ENCODE data around the gene NAALADL2.

NAALADL2 gene

DNA sequence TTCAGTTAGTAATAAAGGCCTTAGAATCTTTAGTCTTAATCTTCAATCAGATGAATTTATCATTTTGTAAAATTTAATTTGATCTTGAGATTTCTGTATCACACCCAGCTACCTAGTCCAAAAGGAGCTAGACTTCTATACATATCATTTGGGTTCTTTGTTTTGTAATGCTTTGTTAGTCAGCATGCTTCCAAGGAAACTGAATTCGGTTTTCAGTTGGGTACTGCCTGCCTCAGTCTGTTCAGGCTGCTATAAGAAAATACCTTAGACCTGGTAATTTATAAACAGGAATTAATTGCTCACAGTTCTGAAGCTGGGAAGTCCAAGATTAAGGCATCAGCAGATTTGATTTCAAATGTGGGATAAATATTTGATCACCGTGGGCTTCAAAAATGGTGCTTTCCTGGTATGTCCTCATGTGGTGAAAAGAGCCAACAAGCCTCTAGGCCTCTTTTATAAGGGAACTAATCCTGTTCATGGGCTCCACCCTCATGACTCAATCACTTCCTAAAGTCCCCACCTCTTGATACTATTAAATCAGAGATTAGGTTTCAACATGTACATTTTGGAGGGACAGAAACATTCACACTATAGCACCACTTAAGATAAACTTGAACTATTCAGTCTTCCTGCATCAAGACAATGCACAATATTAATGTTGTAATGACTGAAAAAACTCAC is 800.7 kb downstream of the NAALADL2 start:
- no peak overlapping the region for H2AK5ac ChIP-seq (ENCODE audit: low read length)
- no peak overlapping the region for H3K18ac ChIP-seq (ENCODE audit: low read length)
- H3K36me3 ChIP-seq (ENCODE audit: control insufficient read depth, insufficient read depth, low read length), result no peaks in the 10 kb centered on the region
- no peak overlapping the region for H3K27ac ChIP-seq (ENCODE audit: low read depth, low read length)
- no peak overlapping the region for H2BK120ac ChIP-seq (ENCODE audit: low read depth, low read length)
- no peaks in the 10 kb centered on the region for H3K79me2 ChIP-seq (ENCODE audit: control insufficient read depth, insufficient read depth, low read length)
- H3K27me3 ChIP-seq (ENCODE audit: insufficient read depth, low read length, poor library complexity), result no peaks in the 10 kb centered on the region
- H3K4me2 ChIP-seq (ENCODE audit: low read length), result no peak overlapping the region
- no peak for DNase-seq
- no peaks in the 10 kb centered on the region for H3K4me1 ChIP-seq (ENCODE audit: control insufficient read depth, low read depth, low read length)
- no peak overlapping the region for H3K4me3 ChIP-seq (ENCODE audit: low read length)
- H3K4ac ChIP-seq (ENCODE audit: low read depth, low read length), result no peak overlapping the region
- no peak overlapping the region for H3K56ac ChIP-seq (ENCODE audit: low read length)
- H2BK5ac ChIP-seq (ENCODE audit: low read length), result no peak overlapping the region
- no peaks in the 10 kb centered on the region for H3K79me1 ChIP-seq (ENCODE audit: low read length)
- H4K8ac ChIP-seq (ENCODE audit: low read depth, low read length), result no peak overlapping the region
- H3K23ac ChIP-seq (ENCODE audit: low read length), result no peak overlapping the region
- no peak overlapping the region for H4K5ac ChIP-seq (ENCODE audit: low read length)
- no peak overlapping the region for H3K9ac ChIP-seq (ENCODE audit: low read length)
- H2BK15ac ChIP-seq (replicated peaks; ENCODE audit: low read depth), result no peak overlapping the region
- no CpG with 5 or more reads among the region's 2 CpGs for WGBS (ENCODE audit: extremely low coverage, insufficient coverage, low lambda C conversion rate)

DNA sequence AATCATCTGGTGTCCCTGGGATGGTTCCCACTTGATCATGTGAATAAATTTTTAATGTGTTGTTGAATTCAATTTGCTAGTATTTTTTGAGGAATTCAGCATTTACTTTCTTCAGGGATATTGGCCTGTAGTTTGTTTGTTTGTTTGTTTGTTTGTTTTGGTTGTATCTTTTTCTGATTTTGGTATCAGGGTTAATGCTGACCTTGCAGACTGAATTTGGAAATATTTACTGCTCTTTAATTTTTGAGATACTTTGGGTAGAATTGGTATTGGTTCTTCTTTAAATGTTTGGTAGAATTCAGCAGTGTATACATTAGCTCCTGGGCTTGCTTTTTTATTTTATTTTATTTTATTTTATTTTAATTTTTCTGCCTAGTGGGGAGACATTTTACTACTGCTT is 803.7 kb downstream of the NAALADL2 start:
- Histone ChIP-seq H2BK5ac (ENCODE audit: low read length) (no peak overlapping the region), H4K5ac (ENCODE audit: low read length) (no peak overlapping the region), H3K9ac (ENCODE audit: low read length) (no peak overlapping the region), H3K4ac (ENCODE audit: low read depth, low read length) (no peak overlapping the region), H2BK120ac (ENCODE audit: low read depth, low read length) (no peak overlapping the region), H3K27me3 (ENCODE audit: insufficient read depth, low read length, poor library complexity) (no peaks in the 10 kb centered on the region), H3K4me2 (ENCODE audit: low read length) (no peak overlapping the region), H3K4me3 (ENCODE audit: low read length) (no peak overlapping the region), H3K18ac (ENCODE audit: low read length) (no peak overlapping the region), H2AK5ac (ENCODE audit: low read length) (no peak overlapping the region), H3K23ac (ENCODE audit: low read length) (no peak overlapping the region), H3K36me3 (ENCODE audit: control insufficient read depth, insufficient read depth, low read length) (no peaks in the 10 kb centered on the region), H3K79me2 (ENCODE audit: control insufficient read depth, insufficient read depth, low read length) (no peaks in the 10 kb centered on the region), H4K8ac (ENCODE audit: low read depth, low read length) (no peak overlapping the region), H3K4me1 (ENCODE audit: control insufficient read depth, low read depth, low read length) (no peaks in the 10 kb centered on the region), H3K79me1 (ENCODE audit: low read length) (no peaks in the 10 kb centered on the region), H2BK15ac (replicated peaks; ENCODE audit: low read depth) (no peak overlapping the region), H3K56ac (ENCODE audit: low read length) (no peak overlapping the region), H3K27ac (ENCODE audit: low read depth, low read length) (no peak overlapping the region)
- no peak for DNase-seq

DNA sequence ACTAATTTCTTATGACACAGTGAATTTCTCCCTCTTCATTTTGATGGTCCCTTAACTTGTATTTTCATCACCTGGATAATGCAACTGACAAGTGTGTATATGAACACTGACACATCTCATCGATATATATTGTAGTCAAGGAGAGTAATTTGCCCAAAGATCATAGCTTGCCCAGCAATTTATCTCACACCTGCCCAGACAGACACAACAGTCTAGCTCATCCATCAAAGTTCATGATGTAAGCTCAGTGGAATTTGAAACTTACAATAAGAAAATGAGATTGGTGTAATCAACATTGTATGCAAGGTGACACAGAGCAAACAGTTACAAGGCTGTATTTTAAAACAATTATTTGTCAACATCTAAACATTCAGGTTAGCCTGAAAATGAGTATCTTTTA is 805.8 kb downstream of the NAALADL2 start:
- H3K4me1 ChIP-seq (ENCODE audit: control insufficient read depth, low read depth, low read length), result no peaks in the 10 kb centered on the region
- peak; percentile 28 for DNase-seq
- H2BK5ac ChIP-seq (ENCODE audit: low read length), result no peak overlapping the region
- no peak overlapping the region for H2BK15ac ChIP-seq (replicated peaks; ENCODE audit: low read depth)
- H4K8ac ChIP-seq (ENCODE audit: low read depth, low read length), result no peak overlapping the region
- H4K5ac ChIP-seq (ENCODE audit: low read length), result no peak overlapping the region
- no peak overlapping the region for H3K4me3 ChIP-seq (ENCODE audit: low read length)
- no peaks in the 10 kb centered on the region for H3K79me1 ChIP-seq (ENCODE audit: low read length)
- no peak overlapping the region for H3K18ac ChIP-seq (ENCODE audit: low read length)
- no peaks in the 10 kb centered on the region for H3K79me2 ChIP-seq (ENCODE audit: control insufficient read depth, insufficient read depth, low read length)
- H3K23ac ChIP-seq (ENCODE audit: low read length), result no peak overlapping the region
- no peaks in the 10 kb centered on the region for H3K36me3 ChIP-seq (ENCODE audit: control insufficient read depth, insufficient read depth, low read length)
- no peak overlapping the region for H3K4me2 ChIP-seq (ENCODE audit: low read length)
- H3K27me3 ChIP-seq (ENCODE audit: insufficient read depth, low read length, poor library complexity), result no peaks in the 10 kb centered on the region
- no peak overlapping the region for H3K56ac ChIP-seq (ENCODE audit: low read length)
- no peak overlapping the region for H3K27ac ChIP-seq (ENCODE audit: low read depth, low read length)
- no peak overlapping the region for H3K9ac ChIP-seq (ENCODE audit: low read length)
- H2AK5ac ChIP-seq (ENCODE audit: low read length), result no peak overlapping the region
- no peak overlapping the region for H2BK120ac ChIP-seq (ENCODE audit: low read depth, low read length)
- no peak overlapping the region for H3K4ac ChIP-seq (ENCODE audit: low read depth, low read length)
- no CpG with 5 or more reads among the region's 1 CpG for WGBS (ENCODE audit: extremely low coverage, insufficient coverage, low lambda C conversion rate)

DNA sequence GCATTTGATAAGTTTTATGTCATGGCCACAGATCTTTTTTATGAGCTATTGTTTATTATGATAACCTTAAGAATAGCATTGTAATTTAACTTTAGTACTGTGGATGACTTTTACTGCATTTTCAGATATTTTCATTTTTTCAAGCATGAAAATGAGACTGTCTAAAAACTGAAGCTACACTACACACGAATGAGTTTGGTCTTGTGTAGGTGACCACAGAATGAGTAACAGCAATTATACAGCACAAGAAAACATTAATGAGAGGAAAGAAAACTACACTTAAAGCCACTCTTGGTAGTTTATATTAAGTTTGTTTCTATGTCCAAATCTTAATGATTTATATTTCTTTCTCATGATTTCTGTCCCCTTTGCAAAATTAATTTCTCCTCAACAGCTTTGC is 809.2 kb downstream of the NAALADL2 start:
- Histone ChIP-seq H3K27me3 (ENCODE audit: insufficient read depth, low read length, poor library complexity) (no peaks in the 10 kb centered on the region), H3K27ac (ENCODE audit: low read depth, low read length) (no peak overlapping the region), H2BK5ac (ENCODE audit: low read length) (no peak overlapping the region), H3K4me3 (ENCODE audit: low read length) (no peak overlapping the region), H2BK120ac (ENCODE audit: low read depth, low read length) (no peak overlapping the region), H3K56ac (ENCODE audit: low read length) (no peak overlapping the region), H3K4me2 (ENCODE audit: low read length) (no peak overlapping the region), H2BK15ac (replicated peaks; ENCODE audit: low read depth) (no peak overlapping the region), H4K8ac (ENCODE audit: low read depth, low read length) (no peak overlapping the region), H3K9ac (ENCODE audit: low read length) (no peak overlapping the region), H3K4ac (ENCODE audit: low read depth, low read length) (no peak overlapping the region), H3K79me2 (ENCODE audit: control insufficient read depth, insufficient read depth, low read length) (no peaks in the 10 kb centered on the region), H2AK5ac (ENCODE audit: low read length) (no peak overlapping the region), H3K4me1 (ENCODE audit: control insufficient read depth, low read depth, low read length) (no peaks in the 10 kb centered on the region), H3K23ac (ENCODE audit: low read length) (no peak overlapping the region), H3K36me3 (ENCODE audit: control insufficient read depth, insufficient read depth, low read length) (no peaks in the 10 kb centered on the region), H3K18ac (ENCODE audit: low read length) (no peak overlapping the region), H3K79me1 (ENCODE audit: low read length) (no peaks in the 10 kb centered on the region), H4K5ac (ENCODE audit: low read length) (no peak overlapping the region)
- DNase-seq, result no peak
- no CpG with 5 or more reads among the region's 1 CpG for WGBS (ENCODE audit: extremely low coverage, insufficient coverage, low lambda C conversion rate)

DNA sequence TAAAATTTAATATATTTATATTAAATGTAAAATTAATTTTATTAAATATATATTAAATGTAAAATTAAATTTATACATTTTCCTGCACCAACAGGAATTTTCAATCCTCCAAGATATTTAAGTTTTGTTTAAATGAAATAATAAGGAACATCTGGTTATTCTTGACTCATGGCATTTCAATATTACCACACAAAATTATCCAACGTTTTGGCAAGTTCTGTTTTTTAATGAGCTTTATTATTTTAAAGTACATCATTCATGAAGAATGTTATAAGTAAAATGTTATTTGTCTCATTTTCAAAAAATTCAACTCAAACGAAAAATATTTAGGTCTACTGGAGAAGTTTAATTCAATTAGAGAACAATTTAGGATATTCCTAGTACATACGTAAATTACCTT is 811.4 kb downstream of the NAALADL2 start:
- Histone ChIP-seq H3K27me3 (ENCODE audit: insufficient read depth, low read length, poor library complexity) (no peaks in the 10 kb centered on the region), H3K79me1 (ENCODE audit: low read length) (no peaks in the 10 kb centered on the region), H3K9ac (ENCODE audit: low read length) (no peak overlapping the region), H4K8ac (ENCODE audit: low read depth, low read length) (no peak overlapping the region), H3K4ac (ENCODE audit: low read depth, low read length) (no peak overlapping the region), H2BK15ac (replicated peaks; ENCODE audit: low read depth) (no peak overlapping the region), H3K27ac (ENCODE audit: low read depth, low read length) (no peak overlapping the region), H2BK120ac (ENCODE audit: low read depth, low read length) (no peak overlapping the region), H3K23ac (ENCODE audit: low read length) (no peak overlapping the region), H3K36me3 (ENCODE audit: control insufficient read depth, insufficient read depth, low read length) (no peaks in the 10 kb centered on the region), H3K4me2 (ENCODE audit: low read length) (no peak overlapping the region), H3K18ac (ENCODE audit: low read length) (no peak overlapping the region), H3K4me1 (ENCODE audit: control insufficient read depth, low read depth, low read length) (no peaks in the 10 kb centered on the region), H3K4me3 (ENCODE audit: low read length) (no peak overlapping the region), H2AK5ac (ENCODE audit: low read length) (no peak overlapping the region), H2BK5ac (ENCODE audit: low read length) (no peak overlapping the region), H3K79me2 (ENCODE audit: control insufficient read depth, insufficient read depth, low read length) (no peaks in the 10 kb centered on the region), H3K56ac (ENCODE audit: low read length) (no peak overlapping the region), H4K5ac (ENCODE audit: low read length) (no peak overlapping the region)
- no peak for DNase-seq
- WGBS (ENCODE audit: extremely low coverage, insufficient coverage, low lambda C conversion rate), result no CpG with 5 or more reads among the region's 3 CpGs

DNA sequence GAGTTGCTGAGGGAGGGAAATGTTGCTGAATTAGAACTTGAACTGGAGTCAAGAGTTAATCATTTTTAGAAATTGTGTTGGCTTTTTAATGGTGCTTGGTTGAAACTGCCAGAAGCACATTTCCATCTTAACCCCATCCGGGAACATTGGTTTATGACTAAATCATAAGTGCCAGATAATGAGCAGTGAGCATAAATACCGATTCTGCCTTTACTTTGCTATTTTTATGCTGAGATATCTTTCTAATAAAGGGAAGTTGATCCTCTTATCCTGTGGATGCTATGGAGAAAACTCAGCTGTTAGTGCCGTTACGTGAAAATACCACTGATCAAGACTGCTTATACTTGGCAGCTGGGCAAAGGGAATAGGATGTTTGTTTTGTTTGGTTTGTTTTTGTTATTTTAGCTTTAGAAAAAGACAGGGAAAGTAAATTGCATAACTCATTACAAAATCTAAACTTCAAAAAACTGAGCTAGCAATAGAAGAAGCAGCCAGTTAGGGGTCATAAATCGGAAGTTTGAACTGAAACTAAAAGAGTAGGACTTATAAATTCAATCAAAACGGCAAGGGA is 813.1 kb downstream of the NAALADL2 start:
- Histone ChIP-seq H2BK5ac (ENCODE audit: low read length) (no peak overlapping the region), H2BK120ac (ENCODE audit: low read depth, low read length) (no peak overlapping the region), H3K9ac (ENCODE audit: low read length) (no peak overlapping the region), H3K36me3 (ENCODE audit: control insufficient read depth, insufficient read depth, low read length) (no peaks in the 10 kb centered on the region), H3K4me1 (ENCODE audit: control insufficient read depth, low read depth, low read length) (no peaks in the 10 kb centered on the region), H3K27me3 (ENCODE audit: insufficient read depth, low read length, poor library complexity) (no peaks in the 10 kb centered on the region), H3K27ac (ENCODE audit: low read depth, low read length) (no peak overlapping the region), H3K18ac (ENCODE audit: low read length) (no peak overlapping the region), H3K4me2 (ENCODE audit: low read length) (no peak overlapping the region), H3K79me2 (ENCODE audit: control insufficient read depth, insufficient read depth, low read length) (no peaks in the 10 kb centered on the region), H3K23ac (ENCODE audit: low read length) (no peak overlapping the region), H3K4ac (ENCODE audit: low read depth, low read length) (no peak overlapping the region), H3K56ac (ENCODE audit: low read length) (no peak overlapping the region), H2BK15ac (replicated peaks; ENCODE audit: low read depth) (no peak overlapping the region), H2AK5ac (ENCODE audit: low read length) (no peak overlapping the region), H3K79me1 (ENCODE audit: low read length) (no peaks in the 10 kb centered on the region), H4K8ac (ENCODE audit: low read depth, low read length) (peak overlapping the region; percentile 28), H3K4me3 (ENCODE audit: low read length) (no peak overlapping the region), H4K5ac (ENCODE audit: low read length) (no peak overlapping the region)
- DNase-seq, result no peak
- WGBS (ENCODE audit: extremely low coverage, insufficient coverage, low lambda C conversion rate), result no CpG with 5 or more reads among the region's 6 CpGs

Measured in mesendoderm (in vitro differentiated cells).